Naive thymus-derived CD8-positive, alpha-beta T cell (primary cell): ENCODE data around the gene SYNGAP1. TPM values are rescaled to one million over a fixed set of nuclear protein-coding genes. Genes with fewer than 3 reads are reported as not detected.

Source experiments
- ATAC-seq, 2 donors: fragments of 150-1000 bp; cut with Tn5 transposase in 1 of 2; sonication (Bioruptor Pico), chemical (Tn5 transposase) in 1 of 2; 1 replicate in 1 of 2; 2 replicates in 1 of 2; pipeline ENCODE4 v1.10.0; 2021; ENCODE audit warnings: mild to moderate bottlenecking in 2 of 2, moderate library complexity in 2 of 2
- POLR2A ChIA-PET: fragments of 350-600 bp; sonication (Branson Sonifier 250); formaldehyde crosslinking; loops from one replicate; lab custom pipeline; 2021; ENCODE audit warnings: antibody characterized with exemption; lab: Charles Lee
- DNase-seq, 10 donors: peaks; one replicate each; pipeline versions ENCODE4 v3.0.0 to v3.0.0-alpha.2; 2020 to 2022
- H3K27ac Mint-ChIP-seq, 10 donors: one replicate each; pipeline ENCODE4 v1.8.0; 2020 to 2022; ENCODE audit warnings: mild to moderate bottlenecking in 10 of 10, mixed read lengths in 10 of 10, moderate library complexity in 4 of 10, inconsistent platforms in 1 of 10
- H3K27me3 Mint-ChIP-seq, 5 donors: one replicate each; pipeline ENCODE4 v1.8.0; 2021 to 2022; ENCODE audit warnings: mixed read lengths in 5 of 5
- H3K36me3 Mint-ChIP-seq, 3 donors: one replicate each; pipeline ENCODE4 v1.8.0; 2020 to 2022; ENCODE audit warnings: mixed read lengths in 3 of 3, mild to moderate bottlenecking in 2 of 3, inconsistent platforms in 1 of 3
- H3K4me1 Mint-ChIP-seq, 4 donors: one replicate each; pipeline ENCODE4 v1.8.0; 2021 to 2022; ENCODE audit warnings: mixed read lengths in 4 of 4
- H3K4me3 Mint-ChIP-seq, 10 donors: one replicate each; pipeline ENCODE4 v1.8.0; 2020 to 2022; ENCODE audit warnings: mild to moderate bottlenecking in 10 of 10, mixed read lengths in 10 of 10, moderate library complexity in 6 of 10, inconsistent platforms in 1 of 10
- H3K9me3 Mint-ChIP-seq, 9 donors: one replicate each; pipeline ENCODE4 v1.8.0; 2020 to 2022; ENCODE audit warnings: mixed read lengths in 9 of 9, mild to moderate bottlenecking in 3 of 9, inconsistent platforms in 1 of 9, moderate library complexity in 1 of 9
- polyA plus RNA-seq, 3 donors: library from polyadenylated mRNA; unstranded; fragments of 300-500 nt; fragmentation: Illumina TruSeq; gene quantifications; one replicate each; pipeline ENCODE4 v1.2.3, GENCODE V29; 2021
- total RNA-seq, 8 experiments: library from RNA in 2 of 8; stranded (reverse) in 2 of 8; gene quantifications; one replicate each; pipeline ENCODE4 v1.2.3 and lab custom pipeline; 2021 to 2026

SYNGAP1 gene
- total and polyA plus RNA-seq, 5 experiments from 2014 or later: 0.38 to 66.6 (median 1.9) TPM

- Mint-ChIP-seq H3K27ac (peak overlapping the region; percentile 92 to 100 (median 99)), H3K4me3 (peak overlapping the region; percentile 90 to 95 (median 92)), H3K4me1 (peaks cover 54 to 94% (median 82%) of the 10 kb centered on the region in 4 donors), H3K27me3 (no peaks in the 10 kb centered on the region), H3K9me3 (no peaks in the 10 kb centered on the region), H3K36me3 (peaks cover 0 to 43% (median 8%) of the 10 kb centered on the region in 3 donors)
- POLR2A ChIA-PET: interaction anchor here (0.9 to 3.7 kb wide), 15 partner anchors 8 to 446 kb away, joined by 3 to 58 read pairs (median 12); partner anchors contain the start of genes RGL2, RPS18, TAPBP and VPS52
- peak in 1 of 10 donors; percentile 37 for DNase-seq
- ATAC-seq: peak in 1 of 2 donors; percentile 13
Observed at GRCh38 chr6:33417128-33417902, 2.5 kb upstream of the SYNGAP1 start.

DNA sequence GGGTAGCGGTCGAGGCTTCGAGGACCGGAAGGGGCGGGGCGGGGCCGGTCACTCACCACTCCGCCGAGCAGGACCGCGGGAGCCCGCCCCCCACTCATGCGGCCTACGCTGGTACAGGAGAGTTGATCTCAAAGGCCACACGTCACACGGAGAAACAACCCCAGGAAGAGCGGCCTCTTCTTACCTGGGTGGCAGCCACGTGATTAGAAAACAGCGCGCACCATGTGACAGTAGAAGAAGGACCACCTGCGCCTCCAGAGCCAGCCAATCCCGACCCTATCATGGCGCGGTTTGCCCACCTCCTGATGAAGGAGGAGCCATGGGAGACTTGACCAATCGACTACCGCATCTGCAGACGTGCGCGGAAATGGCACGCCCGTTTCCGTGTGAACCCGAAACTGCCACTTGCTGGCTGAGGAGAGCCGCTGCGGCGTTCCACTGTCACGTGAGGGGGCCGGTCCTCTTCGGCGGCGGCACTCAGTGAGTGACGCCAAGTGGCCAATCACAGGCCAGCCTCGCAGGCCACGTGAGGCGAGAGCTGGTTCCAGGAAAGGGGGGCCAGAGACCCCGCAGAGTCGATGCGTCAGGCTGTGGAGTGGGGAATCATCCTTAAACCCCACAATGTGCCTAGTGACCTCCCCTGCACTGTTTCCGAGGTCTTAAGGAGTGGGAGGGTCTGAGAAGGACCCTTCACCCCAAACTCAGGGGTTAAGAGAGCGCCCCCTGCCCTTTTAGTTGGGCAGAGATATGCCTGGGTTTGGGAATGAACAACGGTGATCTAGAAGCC lies 1.8 kb upstream of the SYNGAP1 start, which contains the start of gene CUTA:
TSS of gene CUTA (minus strand) at position 205 of the 787 bp plus-strand sequence. CDS start at position 98, 107 bp downstream.
- POLR2A ChIA-PET: interaction anchor here (0.6 to 3.7 kb wide), 19 partner anchors 8 to 446 kb away, joined by 3 to 58 read pairs (median 8); partner anchors contain the start of genes B3GALT4, PFDN6, RGL2 and RPS18
- Mint-ChIP-seq H3K9me3 (no peaks in the 10 kb centered on the region), H3K4me1 (peaks cover 49 to 94% (median 80%) of the 10 kb centered on the region in 4 donors), H3K27ac (peak within 1 kb of the TSS; percentile 98 to 100 (median 99)), H3K27me3 (no peaks in the 10 kb centered on the region), H3K4me3 (peak within 1 kb of the TSS; percentile 90 to 95 (median 92)), H3K36me3 (peaks cover 0 to 35% (median 6%) of the 10 kb centered on the region in 3 donors)
- ATAC-seq: peak; percentile 90
- DNase-seq: peak; percentile 93 to 100 (median 99)

- Mint-ChIP-seq H3K9me3 (no peaks in the 10 kb centered on the region), H3K4me3 (peak overlapping the region; percentile 90 to 95 (median 92)), H3K4me1 (peaks cover 48 to 94% (median 78%) of the 10 kb centered on the region in 4 donors), H3K36me3 (peaks cover 0 to 28% (median 6%) of the 10 kb centered on the region in 3 donors), H3K27me3 (no peaks in the 10 kb centered on the region), H3K27ac (peak overlapping the region; percentile 98 to 100 (median 99))
- peak in 2 of 10 donors; percentile 53 for DNase-seq
- POLR2A ChIA-PET: interaction anchor here (0.6 to 3.7 kb wide), 19 partner anchors 7 to 447 kb away, joined by 3 to 58 read pairs (median 8); partner anchors contain the start of genes B3GALT4, PFDN6, RGL2 and RPS18
- ATAC-seq: no peak
Observed at GRCh38 chr6:33418690-33419291, 1.1 kb upstream of the SYNGAP1 start.

DNA sequence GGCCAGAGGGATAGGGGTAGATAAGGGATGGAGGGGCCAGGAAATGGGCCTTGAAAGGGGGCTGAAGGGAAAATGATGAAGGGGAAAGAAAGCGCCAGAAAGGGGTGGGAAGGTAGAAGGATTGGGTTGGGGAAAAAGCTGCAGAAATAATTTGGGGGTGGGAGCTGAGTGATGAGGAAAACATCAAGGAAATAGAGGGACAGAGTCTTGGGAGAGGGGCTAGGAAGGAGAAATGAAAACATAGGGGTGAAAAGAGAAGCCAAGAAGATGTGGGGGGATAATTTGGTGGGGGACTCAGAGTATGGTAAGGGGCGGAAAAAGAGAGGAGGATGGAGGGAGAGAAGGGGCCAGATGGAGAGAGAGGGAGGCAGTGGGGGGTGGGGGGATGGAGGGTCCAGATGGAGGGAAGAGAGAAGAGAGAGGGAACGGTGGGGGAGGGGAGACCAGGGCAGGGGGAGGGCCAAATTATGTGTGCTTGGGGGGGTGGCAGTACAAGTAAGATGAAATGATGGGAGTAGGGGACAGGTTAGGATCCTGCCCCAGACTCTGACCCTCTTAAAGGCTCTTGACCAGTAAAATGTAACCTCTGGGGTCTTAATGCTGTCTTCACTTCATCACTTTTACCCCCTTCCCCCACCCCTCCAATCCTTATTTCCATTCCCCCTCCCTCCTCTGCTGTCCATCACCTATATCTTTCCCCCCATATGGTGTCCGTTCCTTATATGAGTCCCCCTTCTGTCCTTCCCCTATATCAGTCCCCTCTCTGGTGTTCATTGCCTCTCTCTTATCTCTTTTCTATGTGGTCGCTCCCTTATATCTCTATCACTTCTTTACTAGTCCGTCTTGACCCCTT lies 852 bp downstream of the SYNGAP1 start:
- POLR2A ChIA-PET: interaction anchor here (0.7 to 2.8 kb wide), 2 partner anchors 11 to 90 kb away, joined by 3 to 10 read pairs; no protein-coding TSS in a partner anchor
- no peak for ATAC-seq
- peak overlapping the region; percentile 8 to 89 (median 84) for H3K27ac Mint-ChIP-seq

DNA sequence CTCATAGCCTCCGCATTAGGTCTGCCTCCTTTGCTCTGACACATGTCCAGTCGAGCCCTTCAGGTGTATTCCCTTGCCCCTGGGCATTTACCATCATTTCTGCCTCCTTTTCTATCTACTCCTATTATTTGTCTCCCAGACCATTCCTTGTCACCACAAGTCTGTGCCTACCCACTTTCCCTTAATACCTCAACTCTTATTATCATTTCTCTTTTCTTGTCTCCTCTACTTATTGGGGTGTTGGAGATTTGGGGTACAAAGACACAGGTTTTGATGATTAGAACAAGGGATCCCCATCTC lies 1.4 kb downstream of the SYNGAP1 start:
- Mint-ChIP-seq H3K27ac (peak overlapping the region in 9 of 10 donors; percentile 8 to 89 (median 76)), H3K27me3 (no peaks in the 10 kb centered on the region), H3K4me1 (peaks cover 53 to 92% (median 78%) of the 10 kb centered on the region in 4 donors), H3K4me3 (peak overlapping the region; percentile 4 to 91 (median 64)), H3K9me3 (no peaks in the 10 kb centered on the region), H3K36me3 (peaks cover 0 to 4% (median 0%) of the 10 kb centered on the region in 3 donors)
- DNase-seq (no peak), ATAC-seq (no peak)
- POLR2A ChIA-PET: no interaction called here

More for the DNA sequence above, 852 bp downstream of the SYNGAP1 start:
- H3K4me1 Mint-ChIP-seq: peaks cover 56 to 94% (median 80%) of the 10 kb centered on the region in 4 donors
- no peaks in the 10 kb centered on the region for H3K9me3 Mint-ChIP-seq
- H3K4me3 Mint-ChIP-seq: peak overlapping the region; percentile 40 to 91 (median 70)
- no peaks in the 10 kb centered on the region for H3K27me3 Mint-ChIP-seq
- no peak for DNase-seq
- peaks cover 0 to 9% (median 0%) of the 10 kb centered on the region in 3 donors for H3K36me3 Mint-ChIP-seq

DNA sequence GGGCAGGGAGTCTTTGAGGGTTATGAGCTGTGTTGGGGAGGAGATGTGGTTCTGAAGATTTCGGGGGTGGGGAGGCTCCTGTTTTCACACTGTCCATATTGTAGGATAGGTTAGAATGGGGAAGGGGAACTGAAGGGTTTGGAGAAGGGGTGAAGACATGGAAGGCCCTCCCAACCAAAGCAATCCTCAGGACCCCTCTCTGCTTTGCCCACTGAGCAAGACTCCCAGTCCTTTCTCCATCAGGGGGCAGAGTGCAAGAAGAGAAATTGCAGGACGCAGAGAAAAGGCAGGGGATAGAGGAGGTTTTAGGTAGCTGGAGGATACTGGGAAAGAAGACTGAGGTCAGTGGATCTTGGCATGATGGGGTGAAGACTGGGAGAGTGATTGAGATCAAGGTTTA lies 3.9 kb downstream of the SYNGAP1 start:
- DNase-seq: no peak
- H3K27me3 Mint-ChIP-seq: no peaks in the 10 kb centered on the region
- peak overlapping the region; percentile 87 to 97 (median 91) for H3K4me3 Mint-ChIP-seq
- no peak for ATAC-seq
- no peaks in the 10 kb centered on the region for H3K36me3 Mint-ChIP-seq
- POLR2A ChIA-PET: no interaction called here
- peaks cover 52 to 88% (median 73%) of the 10 kb centered on the region in 4 donors for H3K4me1 Mint-ChIP-seq
- H3K27ac Mint-ChIP-seq: peak overlapping the region; percentile 3 to 99 (median 98)
- H3K9me3 Mint-ChIP-seq: no peaks in the 10 kb centered on the region

DNA sequence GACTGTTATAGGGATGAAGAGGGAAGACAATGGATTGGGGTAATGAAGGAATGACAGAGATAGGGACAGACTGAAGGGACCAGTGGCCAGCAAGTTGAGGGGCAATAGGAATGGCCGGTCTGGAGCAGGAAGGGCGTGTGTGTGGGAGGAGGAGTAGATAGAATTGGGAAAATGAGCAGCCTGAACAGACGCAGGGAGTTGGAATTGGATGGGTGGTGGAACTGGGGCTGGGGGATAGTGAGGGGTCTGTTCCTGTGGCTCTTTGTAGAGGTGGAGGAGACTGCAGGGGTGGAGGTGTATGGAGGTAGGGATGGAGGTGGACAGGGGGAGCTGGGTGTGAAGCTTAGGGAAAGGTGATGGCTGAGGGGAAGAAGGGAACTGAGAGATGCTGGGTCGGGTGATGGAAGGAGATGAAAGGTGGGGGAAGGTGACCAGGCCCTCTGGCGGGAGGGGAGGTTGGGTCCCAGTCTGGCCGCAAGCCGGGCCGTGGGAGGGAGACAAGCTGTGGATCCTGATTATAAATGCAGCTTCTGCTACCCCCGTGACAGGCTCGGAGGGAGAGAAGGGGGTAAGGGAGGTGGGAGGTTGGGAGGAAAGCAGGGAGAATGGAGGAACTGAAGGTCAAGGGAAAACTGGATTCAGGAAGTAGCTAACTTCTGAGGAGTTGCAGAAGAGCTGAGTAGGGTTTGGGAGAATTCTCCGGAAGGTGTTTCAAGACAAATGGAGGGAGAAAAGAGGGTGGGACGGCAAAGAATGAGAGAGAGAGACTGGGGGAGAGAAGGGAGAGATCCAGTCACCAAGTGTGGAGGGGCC lies 5.2 kb downstream of the SYNGAP1 start:
- H3K4me3 Mint-ChIP-seq: peak overlapping the region; percentile 87 to 97 (median 91)
- H3K27me3 Mint-ChIP-seq: no peaks in the 10 kb centered on the region
- H3K36me3 Mint-ChIP-seq: no peaks in the 10 kb centered on the region
- peaks cover 57 to 88% (median 74%) of the 10 kb centered on the region in 4 donors for H3K4me1 Mint-ChIP-seq
- peak overlapping the region; percentile 93 to 99 (median 99) for H3K27ac Mint-ChIP-seq
- no peak for DNase-seq
- POLR2A ChIA-PET: interaction anchor here (1.3 to 3.2 kb wide), 14 partner anchors 8 to 155 kb away, joined by 3 to 25 read pairs (median 10); partner anchors contain the start of genes B3GALT4, BAK1, CUTA and PFDN6
- no peak for ATAC-seq
- H3K9me3 Mint-ChIP-seq: no peaks in the 10 kb centered on the region

DNA sequence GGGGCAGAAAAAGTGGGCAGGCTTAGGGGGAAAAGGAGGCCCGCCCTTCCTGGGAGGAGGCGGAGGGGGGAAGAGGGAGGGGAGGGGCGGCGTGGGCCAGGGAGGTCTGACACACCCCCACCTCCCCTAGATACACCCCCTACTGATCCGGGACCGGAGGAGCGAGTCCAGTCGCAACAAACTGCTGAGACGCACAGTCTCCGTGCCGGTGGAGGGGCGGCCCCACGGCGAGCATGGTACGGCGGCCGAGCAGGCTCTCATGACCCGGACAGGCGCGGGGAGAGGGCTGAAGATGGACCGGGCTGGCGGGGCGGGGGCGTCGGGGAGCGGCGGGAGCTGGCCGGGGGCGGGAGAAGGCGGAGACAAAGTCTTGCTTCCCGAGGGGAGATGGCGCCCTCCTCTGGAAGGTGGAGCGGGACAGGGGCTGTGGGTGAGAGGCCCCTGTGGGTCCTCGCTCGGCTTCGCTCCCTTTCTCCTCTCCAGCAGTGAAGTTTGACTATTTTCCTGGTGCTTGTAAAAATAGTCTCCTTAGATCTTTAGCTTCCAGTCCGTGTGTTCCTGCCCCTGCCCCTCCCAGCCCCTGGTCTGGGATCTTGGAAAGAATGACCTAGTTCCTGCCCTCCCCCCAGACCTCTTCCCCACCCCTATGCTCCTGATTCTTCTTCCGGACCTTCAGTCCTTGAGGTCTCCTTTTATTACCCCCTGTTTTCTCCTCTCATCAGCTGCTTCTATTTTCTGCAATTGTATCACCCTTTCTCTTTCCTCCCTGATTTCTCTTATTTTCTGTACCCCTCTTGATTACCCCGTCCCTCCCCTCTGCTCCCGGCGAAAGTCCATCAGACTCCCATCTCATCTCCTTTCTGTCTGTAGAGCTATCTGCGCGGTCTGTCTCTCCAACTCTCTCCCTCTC lies 6.1 kb downstream of the SYNGAP1 start:
- no peaks in the 10 kb centered on the region for H3K36me3 Mint-ChIP-seq
- peak; percentile 70 to 94 (median 80) for DNase-seq
- H3K9me3 Mint-ChIP-seq: no peaks in the 10 kb centered on the region
- POLR2A ChIA-PET: interaction anchor here (0.7 to 3.2 kb wide), 17 partner anchors 9 to 154 kb away, joined by 3 to 25 read pairs (median 7); partner anchors contain the start of genes B3GALT4, BAK1, CUTA and PFDN6
- peak; percentile 54 to 57 for ATAC-seq
- H3K4me1 Mint-ChIP-seq: peaks cover 61 to 90% (median 79%) of the 10 kb centered on the region in 4 donors
- no peaks in the 10 kb centered on the region for H3K27me3 Mint-ChIP-seq
- H3K4me3 Mint-ChIP-seq: peak overlapping the region; percentile 87 to 97 (median 91)
- peak overlapping the region; percentile 93 to 99 (median 99) for H3K27ac Mint-ChIP-seq

GRCh38 chr6:33426590-33427511 lies 7.0 kb downstream of the SYNGAP1 start:
- ATAC-seq (peak; percentile 23 to 28), DNase-seq (peak in 8 of 10 donors; percentile 35 to 77 (median 62))
- no peaks in the 10 kb centered on the region for H3K27me3 Mint-ChIP-seq
- H3K27ac Mint-ChIP-seq: peak overlapping the region; percentile 93 to 99 (median 99)
- H3K4me3 Mint-ChIP-seq: peak overlapping the region; percentile 87 to 97 (median 91)
- H3K36me3 Mint-ChIP-seq: no peaks in the 10 kb centered on the region
- peaks cover 56 to 90% (median 77%) of the 10 kb centered on the region in 4 donors for H3K4me1 Mint-ChIP-seq
- no peaks in the 10 kb centered on the region for H3K9me3 Mint-ChIP-seq
- POLR2A ChIA-PET: interaction anchor here (0.6 to 3.2 kb wide), 15 partner anchors 10 to 155 kb away, joined by 3 to 25 read pairs (median 9); partner anchors contain the start of genes B3GALT4, CUTA, PFDN6 and PHF1
